NCI-H774 (cell line): Measurements from ENCODE around the gene NEURL1.
"Not testable (repeated sequence)": the region's sequence is repeated elsewhere in the genome, so short reads cannot be mapped to it uniquely, and the experiment has no call there.

Source experiments
- DNase-seq: peaks from one replicate; lab custom pipeline; 2025; lab: John Stamatoyannopoulos, UW

NEURL1 gene

DNA sequence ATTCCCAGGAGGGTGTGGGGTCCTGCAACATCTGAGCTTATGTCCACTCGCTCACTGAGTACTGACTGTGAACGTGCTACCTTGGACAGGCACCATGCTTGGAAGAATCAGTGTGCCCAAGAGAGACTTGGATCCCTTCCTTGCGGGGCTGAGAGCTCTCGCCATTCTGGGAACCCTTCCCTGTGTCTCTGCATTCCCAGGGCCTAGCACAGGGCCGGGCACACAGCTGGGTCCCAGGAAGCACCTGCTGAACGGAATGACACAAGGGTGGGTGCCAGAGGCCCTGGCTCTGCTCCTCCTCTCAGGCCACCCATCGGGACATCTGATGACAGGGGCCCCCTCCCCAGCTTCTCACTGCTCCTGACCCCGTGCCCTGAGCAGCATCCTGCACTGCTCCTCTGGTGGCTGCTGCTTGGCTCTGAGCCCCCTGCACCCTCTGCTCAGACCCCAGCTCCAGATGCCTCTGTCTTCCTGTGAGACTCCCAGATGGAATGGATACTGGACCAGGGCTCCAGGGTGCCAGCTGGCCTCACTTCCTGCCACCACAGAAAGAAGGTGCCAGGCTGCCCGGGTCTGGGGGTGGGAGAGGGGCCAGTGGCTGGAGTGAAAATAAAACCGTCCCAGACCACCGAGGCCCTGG lies 129.6 kb downstream of the NEURL1 start:
- DNase-seq = no peak

DNA sequence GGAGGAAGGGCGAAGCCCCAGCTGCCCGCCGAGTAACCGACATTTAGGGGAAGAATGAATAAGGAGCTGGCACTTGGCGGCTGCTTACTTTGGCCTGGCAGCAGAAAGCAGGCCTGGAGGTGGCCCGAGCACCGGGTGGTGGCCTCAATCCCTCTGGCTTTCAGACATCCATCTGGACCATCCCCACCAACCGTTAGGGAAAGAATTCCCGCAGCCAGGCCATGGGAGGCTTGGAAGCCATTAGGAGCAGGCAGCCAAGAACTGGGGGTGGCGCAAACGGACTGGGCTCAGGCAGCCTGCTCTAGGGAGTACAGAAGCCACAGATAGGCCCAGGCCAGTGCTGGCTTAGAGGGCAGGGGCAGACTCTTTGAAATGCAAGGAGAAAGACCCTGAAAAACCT lies 132.7 kb downstream of the NEURL1 start:
- no peak for DNase-seq

DNA sequence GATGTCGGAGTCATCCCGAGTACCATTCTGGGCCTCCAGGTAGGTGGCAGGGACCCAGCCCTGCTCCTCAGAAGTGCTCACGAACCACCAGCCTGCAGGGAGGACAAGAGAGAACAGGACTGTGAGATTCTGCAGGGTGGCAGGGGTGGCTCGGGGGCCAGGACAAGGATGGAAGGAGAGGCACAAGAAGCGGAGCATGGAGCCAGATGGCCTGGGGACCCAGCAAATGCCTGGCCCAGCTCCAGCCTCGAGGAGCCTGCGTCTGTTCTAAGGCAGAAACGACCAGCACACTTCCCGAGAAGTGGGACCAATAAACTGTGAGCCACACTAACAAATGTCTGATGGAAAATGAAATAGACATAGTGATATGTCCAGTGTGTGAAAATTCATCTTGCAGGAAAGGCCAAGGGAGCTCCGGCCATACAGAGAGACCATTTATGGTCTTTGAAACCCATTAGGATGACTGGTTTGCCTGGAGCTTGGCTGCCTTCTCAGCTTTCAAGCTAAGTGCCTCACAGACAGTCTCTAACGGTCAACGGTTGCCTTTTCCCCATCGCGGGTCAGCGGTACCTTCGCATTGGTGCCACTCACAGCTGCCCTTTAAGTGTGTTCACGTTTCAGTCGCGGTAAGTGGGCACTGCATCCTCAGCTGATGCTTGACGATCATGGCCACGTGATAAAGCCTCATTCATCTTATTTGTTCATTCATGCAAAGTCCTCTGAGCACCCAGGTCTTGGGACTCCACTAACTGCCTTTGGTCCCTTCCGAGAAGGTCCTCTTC lies 133.8 kb downstream of the NEURL1 start:
- DNase-seq = no peak

DNA sequence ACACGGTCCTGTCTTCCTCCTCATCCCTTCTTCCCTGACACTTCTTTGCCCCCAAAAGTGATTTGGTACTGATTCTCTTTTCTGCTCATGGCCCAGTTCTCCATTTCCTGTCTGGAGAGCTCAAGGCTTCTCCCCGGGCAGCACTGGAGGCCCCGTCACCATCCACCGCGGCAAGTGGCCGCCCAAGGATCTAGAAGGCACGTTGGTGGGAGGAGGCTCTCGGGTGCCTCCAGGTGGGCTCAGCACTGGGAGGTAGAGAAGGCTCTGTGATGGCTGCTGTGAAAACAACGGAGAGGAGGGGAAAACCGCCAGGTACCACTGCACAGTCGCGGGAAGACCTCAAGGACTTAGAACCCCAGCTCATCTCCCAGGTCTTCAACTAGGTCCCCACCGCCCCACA lies 134.4 kb downstream of the NEURL1 start:
- no peak for DNase-seq

DNA sequence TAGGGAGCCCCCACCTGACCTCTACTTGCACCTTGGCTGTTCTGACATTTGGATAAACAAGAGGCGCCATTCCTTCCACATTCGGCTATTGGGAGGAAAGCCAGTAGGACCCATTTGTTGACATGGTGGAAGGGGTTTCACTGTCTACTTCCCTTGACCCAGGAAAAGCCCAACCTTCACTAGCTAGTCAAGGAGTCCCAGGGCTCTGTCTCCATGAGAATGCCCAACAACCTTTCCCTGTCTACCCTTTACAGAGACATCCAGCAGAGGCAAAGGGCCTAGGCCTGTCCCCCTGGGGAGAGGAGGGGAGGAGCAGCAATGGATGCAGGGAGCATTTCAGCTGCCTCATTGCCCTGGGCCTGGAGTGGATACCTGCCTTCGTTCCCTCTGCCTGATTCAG lies 136.1 kb downstream of the NEURL1 start:
- no peak for DNase-seq

DNA sequence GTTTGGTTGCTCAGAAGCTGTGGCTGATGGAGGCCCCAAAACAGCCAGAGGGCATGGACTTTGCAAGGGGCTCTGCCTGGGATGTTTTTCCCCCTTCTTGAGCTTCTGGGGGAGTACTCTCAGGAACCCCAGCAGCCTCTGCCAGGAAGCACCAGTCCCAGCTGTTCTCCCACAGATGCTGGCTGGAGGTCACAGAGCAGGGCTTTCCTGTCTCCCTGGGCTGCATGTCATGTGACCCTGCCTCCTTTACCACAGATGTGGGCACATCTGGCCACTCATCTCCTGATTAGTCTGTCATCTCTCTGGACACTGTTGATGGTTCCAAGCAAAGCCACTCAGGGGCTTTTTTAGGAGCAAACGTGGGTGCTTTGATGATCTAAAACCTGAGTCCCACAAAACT lies 136.7 kb downstream of the NEURL1 start:
- DNase-seq = no peak

DNA sequence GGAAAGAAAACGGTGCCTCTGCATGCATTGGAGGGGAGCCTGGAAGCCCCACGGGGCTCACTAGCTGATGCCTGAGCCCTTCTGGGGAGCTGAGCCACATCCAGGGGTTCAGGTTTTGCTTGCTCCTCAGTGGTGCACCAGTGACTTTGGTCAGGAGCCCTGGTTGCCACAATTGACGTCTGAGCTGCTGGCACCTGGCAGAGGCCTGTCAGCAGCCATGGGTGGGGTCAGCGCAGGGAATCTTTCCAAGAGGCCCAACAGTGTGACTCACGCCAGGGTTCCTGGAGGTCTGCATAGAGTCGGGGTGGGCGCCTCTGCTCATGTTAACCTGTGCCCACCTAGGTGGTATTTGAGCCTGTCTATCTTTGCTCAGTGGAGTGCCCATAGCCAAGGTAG lies 138.7 kb downstream of the NEURL1 start:
- DNase-seq = no peak

DNA sequence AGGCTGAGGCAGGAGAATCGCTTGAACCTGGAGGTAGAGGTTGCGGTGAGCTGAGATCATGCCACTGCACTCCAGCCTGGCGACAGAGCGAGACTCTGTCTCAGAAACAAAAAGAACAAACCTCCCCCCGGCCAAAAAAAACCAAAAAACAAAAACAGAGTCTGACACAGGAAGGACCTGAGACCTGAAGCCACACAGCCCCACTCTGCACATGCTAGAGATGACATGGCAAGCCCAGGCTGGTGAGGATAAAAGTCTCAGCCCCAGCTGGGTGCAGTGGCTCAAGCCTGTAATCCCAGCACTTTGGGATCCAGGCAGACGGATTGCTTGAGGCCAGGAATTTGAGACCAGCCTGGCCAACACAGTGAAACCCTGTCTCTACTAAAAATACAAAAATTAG lies 139.4 kb downstream of the NEURL1 start:
- DNase-seq = not testable (repeated sequence)

DNA sequence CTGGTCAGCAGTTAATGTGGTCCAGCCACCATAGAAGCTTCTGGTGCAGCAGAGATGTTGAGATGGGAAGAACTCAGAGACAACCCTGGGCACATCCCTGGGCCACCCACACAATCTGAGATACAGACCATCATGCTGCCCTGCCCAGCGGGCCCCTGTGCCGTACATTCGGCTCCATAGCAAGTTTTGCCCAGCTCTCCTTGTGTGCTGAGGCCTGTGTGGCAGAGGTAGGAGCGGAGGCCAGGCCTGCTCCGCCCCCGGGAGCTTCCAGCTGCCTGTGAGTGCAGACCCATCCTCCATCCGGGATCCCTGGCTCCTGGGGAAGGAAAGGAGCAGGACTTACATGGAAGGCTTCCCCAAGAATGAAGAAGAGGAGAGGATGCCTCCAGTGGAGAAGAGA lies 140.3 kb downstream of the NEURL1 start:
- DNase-seq = no peak

DNA sequence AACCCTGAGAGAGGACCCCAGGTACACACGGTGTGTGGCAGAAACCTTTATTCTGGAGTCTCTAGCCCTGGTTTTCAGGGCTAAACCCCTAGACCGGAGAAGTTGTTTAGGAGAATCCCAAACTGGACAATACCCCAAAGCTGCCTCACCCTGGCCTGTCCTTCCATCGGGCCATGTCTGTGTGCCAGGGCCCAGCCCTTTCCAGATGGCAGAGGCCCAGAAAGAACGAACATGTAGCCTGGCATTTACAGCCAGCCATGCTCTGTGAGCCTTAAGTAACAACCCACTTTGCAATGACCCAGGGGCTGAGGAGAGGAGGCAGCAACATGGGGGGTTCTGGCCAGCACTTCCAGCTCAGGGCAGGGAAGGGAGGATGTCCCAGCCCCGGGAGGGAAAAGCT lies 142.1 kb downstream of the NEURL1 start:
- DNase-seq = no peak

DNA sequence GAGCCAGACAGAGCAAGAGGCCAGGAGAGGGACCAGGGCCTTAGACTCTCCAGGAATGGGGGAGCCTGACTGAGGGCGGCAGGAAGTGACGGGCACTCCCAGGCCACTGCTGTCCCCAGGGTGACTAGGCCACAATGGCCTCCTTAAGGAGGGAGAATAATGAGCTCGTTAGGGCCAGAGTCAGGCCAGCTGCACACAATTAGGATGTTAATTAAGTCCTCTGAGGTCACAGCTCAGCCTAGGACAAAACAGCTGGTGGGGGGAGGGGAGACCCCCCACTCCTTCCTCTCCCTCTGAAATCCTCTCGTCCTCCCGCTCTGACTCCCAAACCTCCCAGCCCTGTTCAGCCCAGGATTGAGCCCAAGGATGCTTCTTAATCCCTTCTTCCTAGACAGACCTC lies 143.0 kb downstream of the NEURL1 start:
- no peak for DNase-seq

DNA sequence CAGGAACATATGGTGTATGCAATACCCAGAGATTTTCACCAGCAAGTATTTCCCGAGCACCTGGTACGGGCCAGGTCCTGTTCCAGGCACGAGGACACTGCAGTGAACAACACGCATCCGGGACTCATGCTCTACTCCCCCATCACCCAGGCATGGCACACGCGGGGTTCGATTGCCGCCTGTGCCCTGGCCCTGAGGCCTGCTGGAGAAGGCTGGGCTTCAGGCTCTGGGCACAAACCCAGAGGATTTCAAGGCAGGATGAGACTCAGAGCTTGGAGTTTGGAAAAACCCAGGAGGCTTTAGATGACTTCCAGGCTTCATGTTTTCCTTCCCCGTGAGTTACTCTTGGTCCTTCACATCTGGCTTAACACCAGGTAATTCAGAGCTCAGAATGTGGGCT lies 143.5 kb downstream of the NEURL1 start:
- no peak for DNase-seq

DNA sequence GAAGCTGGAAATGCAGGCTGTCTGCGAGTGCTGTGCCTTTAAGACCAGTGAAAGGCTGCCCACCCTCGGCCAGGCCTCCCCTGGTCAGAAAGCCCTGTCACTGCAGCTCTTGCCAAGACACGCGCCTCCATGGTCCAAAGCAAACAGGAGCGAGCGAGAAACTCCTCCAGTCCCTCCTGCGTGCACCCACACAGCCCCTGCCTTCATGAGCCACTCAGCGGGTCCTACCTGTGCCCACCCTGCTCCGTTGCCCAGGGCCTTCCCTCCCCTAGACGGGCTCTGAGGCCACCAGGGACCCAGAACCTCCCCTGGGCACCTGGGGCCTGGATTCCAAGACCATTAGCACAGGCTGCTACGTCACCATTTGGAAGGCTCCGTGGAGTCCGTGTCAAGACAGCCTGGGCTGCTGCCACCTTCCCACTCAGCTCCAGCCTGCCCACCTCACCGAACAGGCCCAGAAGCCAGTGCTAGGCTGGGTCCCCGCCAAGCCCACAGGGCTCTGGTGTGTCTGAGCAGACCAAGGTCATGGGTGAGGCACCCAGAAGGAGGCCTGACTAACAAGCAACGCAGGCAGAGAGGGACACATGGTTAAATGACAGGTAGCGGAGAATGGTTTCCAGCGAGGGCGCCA lies 144.5 kb downstream of the NEURL1 start:
- no peak for DNase-seq

DNA sequence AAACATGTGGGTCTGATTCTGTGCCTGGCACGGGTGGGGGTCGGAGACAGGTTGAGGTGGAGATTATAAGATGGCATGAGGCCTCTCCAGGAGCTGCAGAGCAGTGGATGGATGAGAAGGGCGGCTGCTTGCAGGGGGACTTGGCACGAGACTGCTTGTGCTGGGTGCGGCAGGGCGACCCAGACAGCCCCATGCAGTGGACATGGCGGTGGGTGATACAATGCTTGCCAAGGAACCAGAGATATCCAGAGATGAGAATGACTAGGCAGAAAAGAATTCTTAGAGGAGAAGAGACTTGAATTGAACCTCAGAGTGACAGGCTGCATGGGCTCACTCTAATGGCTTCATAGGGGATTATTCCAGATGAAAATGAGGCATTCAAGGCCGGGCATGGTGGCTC lies 145.4 kb downstream of the NEURL1 start:
- no peak for DNase-seq

DNA sequence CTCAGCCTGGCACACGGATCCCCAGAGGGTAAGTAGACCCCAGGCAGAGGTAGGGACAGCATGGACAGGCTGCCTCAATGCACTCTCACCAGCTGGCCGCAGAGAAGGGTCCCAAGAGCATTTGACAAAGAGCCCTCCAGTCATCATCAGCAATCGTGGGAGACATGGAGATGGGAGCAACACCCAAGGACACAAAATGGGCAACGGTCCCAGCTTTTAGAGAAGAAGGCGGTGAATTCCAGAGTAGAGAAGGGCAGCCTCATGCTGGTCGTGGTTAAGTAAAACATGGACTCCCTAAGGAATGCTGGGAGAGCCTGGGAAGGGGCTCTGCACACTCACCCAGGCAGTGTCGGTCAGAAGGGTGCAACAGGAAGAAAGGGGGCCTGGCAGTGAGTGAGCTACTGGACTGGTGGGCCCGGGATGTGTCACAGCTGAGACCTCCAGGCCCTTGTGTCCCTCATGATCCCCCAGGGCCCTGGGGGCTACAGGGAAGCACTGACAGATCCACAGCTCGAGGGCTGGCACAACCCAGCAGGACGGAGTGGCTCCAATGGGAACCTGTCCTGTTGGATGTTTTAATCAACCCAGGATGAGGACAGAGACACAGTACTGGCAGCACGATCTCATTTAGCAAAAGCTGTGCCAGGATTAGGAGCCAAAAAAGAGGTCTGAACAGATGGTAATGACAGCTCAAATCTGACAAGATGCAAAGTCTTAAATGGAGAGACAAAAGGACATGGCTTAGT lies 147.1 kb downstream of the NEURL1 start:
- DNase-seq = no peak

DNA sequence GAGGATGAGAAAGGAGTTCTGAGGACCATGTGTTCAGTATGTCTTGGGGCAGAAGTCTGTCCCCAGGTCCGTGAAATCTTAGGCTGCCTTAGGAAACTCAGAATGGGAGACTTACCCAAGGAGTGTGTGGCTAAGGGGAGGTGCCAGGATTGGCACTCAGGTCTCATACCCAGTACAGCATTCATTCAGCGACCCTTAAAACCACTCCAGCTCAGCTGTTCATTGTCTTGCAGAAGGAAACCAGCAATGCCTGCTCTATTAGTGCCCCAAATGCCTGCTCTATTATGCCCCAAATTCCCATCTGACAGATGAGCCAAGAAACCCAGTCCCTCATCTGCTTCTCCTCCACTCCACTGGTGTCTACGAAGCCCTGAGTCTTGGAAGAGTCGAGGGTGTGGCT lies 147.8 kb downstream of the NEURL1 start:
- no peak for DNase-seq
